Stomach (tissue), 9 donors: ENCODE data around the gene SLC25A45. TPM values are rescaled to one million over a fixed set of nuclear protein-coding genes. Genes with fewer than 3 reads are reported as not detected.

Experiments used
- DNase-seq, 2 donors: peaks; one replicate each; pipeline versions ENCODE4 v3.0.0 to v3.0.0-alpha.2; 2013 to 2019
- H3K27ac ChIP-seq, 5 donors: fragments of 200-600 bp in 4 of 5; sonication (generic) in 4 of 5; one replicate each; pipeline ENCODE4 v1.5.1; 2013 to 2019; ENCODE audit warnings: mild to moderate bottlenecking in 1 of 5, moderate library complexity in 1 of 5
- H3K27me3 ChIP-seq, 3 donors: fragments of 200-600 bp; sonication (generic); one replicate each; pipeline ENCODE4 v1.5.1; 2017 to 2019; ENCODE audit warnings: mixed run types in 1 of 3
- H3K36me3 ChIP-seq, 4 donors: fragments of 200-600 bp; sonication (generic); 1 replicate in 3 of 4; 2 replicates in 1 of 4; pipeline ENCODE4 v1.5.1; 2016 to 2019
- H3K4me1 ChIP-seq, 4 donors: fragments of 200-600 bp; sonication (generic); one replicate each; pipeline ENCODE4 v1.5.1; 2016 to 2019
- H3K4me3 ChIP-seq, 4 donors: fragments of 200-600 bp; sonication (generic) in 3 of 4; one replicate each; pipeline ENCODE4 v1.5.1; 2016 to 2019; ENCODE audit warnings: mild to moderate bottlenecking in 1 of 4
- H3K9me3 ChIP-seq, 4 donors: fragments of 200-600 bp; sonication (generic); one replicate each; pipeline ENCODE4 v1.5.1; 2016 to 2019
- EP300 ChIP-seq: sonication (generic); formaldehyde crosslinking; IDR thresholded peaks from one replicate; pipeline ENCODE4 v1.6.1; 2017; ENCODE audit warnings: antibody characterized with exemption
- POLR2A ChIP-seq, 4 donors: fragments of 450-650 bp; IDR thresholded peaks; one replicate each; pipeline ENCODE4 v1.6.1; 2016; ENCODE audit warnings: antibody characterized with exemption in 4 of 4, control low read depth in 2 of 4, mild to moderate bottlenecking in 1 of 4, moderate library complexity in 1 of 4
- POLR2AphosphoS5 ChIP-seq, 3 donors: sonication (generic); formaldehyde crosslinking; IDR thresholded peaks; one replicate each; pipeline ENCODE4 v1.6.1; 2016; ENCODE audit warnings: antibody characterized with exemption in 3 of 3
- WGBS, 5 donors: extraction: QIAGEN DNeasy Blood & Tissue Kit in 3 of 5; methylation state at CpG; one replicate each; pipeline versions ENCODE4 v1.1.5 to v1.1.7; 2013 to 2018; 5-methylcytosine and 5-hydroxymethylcytosine counted together
- intact Hi-C: fragments of 100-400 bp; cut with DNase I; formaldehyde crosslinking; loops from one replicate; pipeline ENCODE4 v1.15.1; 2023; ENCODE audit warnings: low total_unique reads
- polyA plus RNA-seq, 3 donors: library from polyadenylated mRNA; stranded (reverse); fragments of 200-250 nt; gene quantifications; one replicate each; pipeline ENCODE4 v1.2.3, GENCODE V29; 2013
- total RNA-seq, 5 donors: library from RNA; depleted of rRNA; stranded (reverse); fragments of >200 nt; gene quantifications; one replicate each; pipeline versions ENCODE4 v1.1.0 to v1.2.3, GENCODE V29; 2014 to 2016
- TF ChIP-seq, protein P1 (sequence below), 7 experiments: fragments of 450-650 bp in 4 of 7; fragments of 200-600 bp in 3 of 7; sonication (generic) in 3 of 7; IDR thresholded peaks; one replicate each; pipeline ENCODE4 v1.5.1; 2016 to 2019; ENCODE audit warnings: antibody characterized with exemption in 7 of 7, control low read depth in 2 of 7, mild to moderate bottlenecking in 1 of 7
- donor health status: healthy with polysubstance abuse.
- donor health status: Bipolar disorder and iron deficiency.
- donor health status: healthy.

Gene SLC25A45
- total and polyA plus RNA-seq, 8 donors = 1.2 to 101 (median 2.7) TPM

DNA sequence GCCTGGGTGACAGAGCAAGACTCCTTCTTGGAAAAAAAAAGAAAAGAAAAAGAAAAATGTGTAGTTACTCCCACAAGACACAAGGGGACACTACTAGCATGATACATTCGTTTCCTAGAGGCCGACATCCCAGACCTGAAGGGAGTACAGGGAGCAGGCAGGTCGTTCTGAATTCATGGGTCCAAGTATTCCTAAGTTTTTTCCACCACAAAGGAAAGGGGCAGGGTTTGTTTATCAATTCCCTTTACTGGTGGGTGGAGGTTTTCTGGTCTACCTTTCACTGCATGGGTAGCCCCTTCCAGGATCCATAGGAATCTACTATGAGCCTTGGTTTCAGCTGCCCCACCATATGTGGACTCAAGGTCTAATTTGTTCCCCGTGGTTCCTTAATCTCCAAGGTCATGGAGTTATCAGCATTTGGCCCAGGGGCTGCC is 16.1 kb downstream of the SLC25A45 start:
- peaks cover 0 to 29% (median 27%) of the 10 kb centered on the region in 4 donors for H3K4me1 ChIP-seq
- DNase-seq = peak in 1 of 2 donors; percentile 87
- intact Hi-C loops = loop anchor here (5.0 kb wide), 1 partner anchor 146 kb away; no protein-coding TSS in a partner anchor
- no peaks in the 10 kb centered on the region for H3K9me3 ChIP-seq
- peak overlapping the region in 4 of 5 donors; percentile 42 to 68 (median 44) for H3K27ac ChIP-seq
- H3K4me3 ChIP-seq = no peak overlapping the region
- H3K36me3 ChIP-seq = no peaks in the 10 kb centered on the region
- WGBS, 5 donors = 1 to 4% (median 2%) methylated on average over 4 of the region's 4 CpGs
- TF ChIP-seq, protein P1, sequence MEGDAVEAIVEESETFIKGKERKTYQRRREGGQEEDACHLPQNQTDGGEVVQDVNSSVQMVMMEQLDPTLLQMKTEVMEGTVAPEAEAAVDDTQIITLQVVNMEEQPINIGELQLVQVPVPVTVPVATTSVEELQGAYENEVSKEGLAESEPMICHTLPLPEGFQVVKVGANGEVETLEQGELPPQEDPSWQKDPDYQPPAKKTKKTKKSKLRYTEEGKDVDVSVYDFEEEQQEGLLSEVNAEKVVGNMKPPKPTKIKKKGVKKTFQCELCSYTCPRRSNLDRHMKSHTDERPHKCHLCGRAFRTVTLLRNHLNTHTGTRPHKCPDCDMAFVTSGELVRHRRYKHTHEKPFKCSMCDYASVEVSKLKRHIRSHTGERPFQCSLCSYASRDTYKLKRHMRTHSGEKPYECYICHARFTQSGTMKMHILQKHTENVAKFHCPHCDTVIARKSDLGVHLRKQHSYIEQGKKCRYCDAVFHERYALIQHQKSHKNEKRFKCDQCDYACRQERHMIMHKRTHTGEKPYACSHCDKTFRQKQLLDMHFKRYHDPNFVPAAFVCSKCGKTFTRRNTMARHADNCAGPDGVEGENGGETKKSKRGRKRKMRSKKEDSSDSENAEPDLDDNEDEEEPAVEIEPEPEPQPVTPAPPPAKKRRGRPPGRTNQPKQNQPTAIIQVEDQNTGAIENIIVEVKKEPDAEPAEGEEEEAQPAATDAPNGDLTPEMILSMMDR (IDR thresholded peaks at IDR 0.05) = peak in 5 of 7 experiments; percentile 55 to 91 (median 76)
- TF ChIP-seq POLR2AphosphoS5 (IDR thresholded peaks at IDR 0.05) (peak in 1 of 3 donors; percentile 64), EP300 (no peak)
- H3K27me3 ChIP-seq = no peaks in the 10 kb centered on the region

DNA sequence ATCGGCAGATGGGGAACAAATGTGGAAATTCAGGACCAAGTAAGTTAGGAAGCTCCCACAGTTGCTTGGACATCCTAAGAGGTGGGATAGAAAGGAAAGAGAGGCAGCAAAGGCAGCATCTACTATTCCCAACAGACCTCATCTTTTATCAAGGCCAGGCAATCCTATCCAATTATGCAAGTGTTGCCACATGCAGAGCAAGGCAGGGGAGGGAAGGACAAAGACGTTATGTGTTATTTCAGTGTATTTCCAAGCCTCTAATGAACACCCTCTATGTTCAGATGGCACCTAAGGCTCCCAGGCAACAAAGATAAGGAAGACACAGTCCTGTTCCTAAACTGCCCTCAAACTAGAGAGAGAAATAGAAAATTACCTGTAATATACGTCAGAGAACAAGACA is 18.7 kb downstream of the SLC25A45 start:
- intact Hi-C loops = no loop called here
- 75 to 83% (median 77%) methylated on average over 3 of the region's 3 CpGs for WGBS, 5 donors
- peaks cover 0 to 18% (median 16%) of the 10 kb centered on the region in 4 donors for H3K4me1 ChIP-seq
- H3K9me3 ChIP-seq = no peaks in the 10 kb centered on the region
- DNase-seq = no peak
- H3K36me3 ChIP-seq = no peaks in the 10 kb centered on the region
- TF ChIP-seq EP300 (no peak), POLR2A (IDR thresholded peaks at IDR 0.05) (no peak), POLR2AphosphoS5 (IDR thresholded peaks at IDR 0.05) (no peak)
- TF ChIP-seq, protein P1 (IDR thresholded peaks at IDR 0.05) = no peak
- no peaks in the 10 kb centered on the region for H3K27me3 ChIP-seq
- H3K4me3 ChIP-seq = no peak overlapping the region
- H3K27ac ChIP-seq = no peak overlapping the region

DNA sequence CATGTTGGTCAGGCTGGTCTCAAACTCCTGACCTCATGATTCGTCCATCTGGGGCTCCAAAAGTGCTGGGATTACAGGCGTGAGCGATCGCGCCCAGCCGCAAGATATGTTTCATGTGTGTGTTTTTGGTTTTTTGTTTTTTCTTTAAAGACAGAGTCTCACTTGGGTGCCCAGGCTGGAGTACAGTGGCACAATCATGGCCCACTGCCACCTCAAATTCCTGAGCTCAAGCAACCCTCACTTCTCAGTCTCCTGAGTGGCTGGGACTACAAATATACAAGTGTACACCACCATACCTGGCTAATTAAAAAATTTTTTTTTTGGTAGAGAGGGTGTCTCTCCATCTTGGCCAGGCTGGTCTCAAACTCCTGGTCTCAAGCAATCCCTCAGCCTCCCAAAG is 19.5 kb downstream of the SLC25A45 start:
- Histone ChIP-seq H3K4me3 (no peak overlapping the region), H3K4me1 (peaks cover 0 to 18% (median 16%) of the 10 kb centered on the region in 4 donors), H3K27me3 (no peaks in the 10 kb centered on the region), H3K9me3 (no peaks in the 10 kb centered on the region), H3K36me3 (no peaks in the 10 kb centered on the region), H3K27ac (peak overlapping the region in 1 of 5 donors; percentile 42)
- intact Hi-C loops = no loop called here
- TF ChIP-seq POLR2AphosphoS5 (IDR thresholded peaks at IDR 0.05) (no peak), POLR2A (IDR thresholded peaks at IDR 0.05) (no peak), EP300 (no peak)
- TF ChIP-seq, protein P1 (IDR thresholded peaks at IDR 0.05) = no peak
- 81 to 92% (median 90%) methylated on average over 6 of the region's 6 CpGs for WGBS, 5 donors
- DNase-seq = no peak

DNA sequence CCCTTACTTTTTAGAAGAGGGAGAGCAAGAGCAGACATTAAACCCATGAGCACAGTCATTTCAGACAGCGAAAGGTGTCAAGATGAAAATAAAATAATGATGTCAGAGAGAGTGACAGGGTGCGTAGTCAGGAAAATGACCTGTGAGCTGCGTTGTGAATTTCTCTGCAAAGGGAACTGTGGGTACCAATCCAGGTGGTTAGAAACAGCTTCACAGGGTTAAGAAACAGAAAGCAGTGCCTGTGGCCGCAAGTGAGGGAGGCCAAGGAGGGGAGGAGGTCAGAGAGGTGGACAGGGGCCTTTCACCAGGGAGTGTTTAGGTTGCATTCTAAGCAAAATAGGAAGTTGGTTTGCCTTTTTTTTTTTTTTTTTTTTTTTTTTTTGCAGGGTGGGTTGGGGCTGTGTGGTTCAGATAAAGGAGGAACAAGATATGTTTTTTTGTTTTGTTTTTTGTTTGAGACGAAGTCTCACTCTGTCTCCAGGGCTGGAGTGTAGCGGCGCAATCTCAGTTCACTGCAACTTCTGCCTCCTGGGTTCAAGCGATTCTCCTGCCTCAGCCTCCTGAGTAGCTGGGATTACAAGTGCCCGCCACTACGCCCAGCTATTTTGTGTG is 20.0 kb downstream of the SLC25A45 start:
- DNase-seq = no peak
- 77 to 88% (median 81%) methylated on average over 10 of the region's 10 CpGs for WGBS, 5 donors
- peaks cover 0 to 16% (median 15%) of the 10 kb centered on the region in 4 donors for H3K4me1 ChIP-seq
- H3K27me3 ChIP-seq = no peaks in the 10 kb centered on the region
- no peaks in the 10 kb centered on the region for H3K36me3 ChIP-seq
- intact Hi-C loops = no loop called here
- H3K9me3 ChIP-seq = no peaks in the 10 kb centered on the region
- no peak overlapping the region for H3K4me3 ChIP-seq
- TF ChIP-seq POLR2AphosphoS5 (IDR thresholded peaks at IDR 0.05) (no peak), POLR2A (IDR thresholded peaks at IDR 0.05) (no peak), EP300 (no peak)
- H3K27ac ChIP-seq = peak overlapping the region in 1 of 5 donors; percentile 42

DNA sequence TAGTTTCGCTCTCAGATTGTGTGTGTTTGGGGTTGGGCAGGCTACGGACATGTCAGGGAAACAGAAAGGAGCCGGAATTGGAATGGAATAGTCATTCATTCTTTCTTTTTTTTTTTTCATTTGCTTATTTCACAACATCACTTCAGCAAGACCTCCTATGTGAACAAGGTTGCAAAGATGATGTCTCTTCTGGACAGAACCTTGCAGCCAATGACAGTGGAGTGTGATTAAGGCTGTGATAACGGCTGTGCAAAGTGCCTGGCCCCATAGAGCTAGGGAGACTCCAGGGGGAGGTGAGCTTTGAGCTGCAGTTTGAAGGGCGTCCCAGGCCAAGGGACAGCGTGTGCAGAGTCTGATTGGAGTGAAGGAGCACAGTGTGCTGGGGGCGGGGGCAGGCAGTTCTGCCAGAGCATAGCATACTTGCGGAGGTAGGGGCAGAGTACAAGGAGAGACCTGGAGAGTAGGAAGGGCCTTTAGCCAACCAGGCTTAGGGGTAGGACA is 24.5 kb downstream of the SLC25A45 start:
- no peaks in the 10 kb centered on the region for H3K9me3 ChIP-seq
- H3K27ac ChIP-seq = no peak overlapping the region
- H3K27me3 ChIP-seq = peaks cover 0 to 13% (median 0%) of the 10 kb centered on the region in 3 donors
- TF ChIP-seq POLR2A (IDR thresholded peaks at IDR 0.05) (no peak), EP300 (no peak), POLR2AphosphoS5 (IDR thresholded peaks at IDR 0.05) (no peak)
- TF ChIP-seq, protein P1 (IDR thresholded peaks at IDR 0.05) = no peak
- peak in 1 of 2 donors; percentile 58 for DNase-seq
- H3K4me3 ChIP-seq = no peak overlapping the region
- no peaks in the 10 kb centered on the region for H3K36me3 ChIP-seq
- peaks cover 19 to 27% (median 25%) of the 10 kb centered on the region in 4 donors for H3K4me1 ChIP-seq
- intact Hi-C loops = no loop called here
- WGBS, 5 donors = 56 to 76% (median 60%) methylated on average over 8 of the region's 8 CpGs
